ENCODE measurements around the gene EPHA5. TPM values are rescaled to one million over a fixed set of nuclear protein-coding genes. Genes with fewer than 3 reads are reported as not detected.

The EPHA5 gene
- total RNA-seq, 1 experiment from 2014 or later = 0.04 TPM

- TF ChIP-seq KAT7 (CRISPR knock-in tag; IDR thresholded peaks at IDR 0.05; ENCODE audit: borderline replicate concordance) = no peak
- TF ChIP-seq USF1 (CRISPR knock-in tag; IDR thresholded peaks at IDR 0.05) = no peak
- TF ChIP-seq ESRRA (CRISPR knock-in tag; IDR thresholded peaks at IDR 0.05; ENCODE audit: borderline replicate concordance) = no peak
- no peak for TF ChIP-seq MLX (CRISPR knock-in tag; IDR thresholded peaks at IDR 0.05)
- TF ChIP-seq FOXP1 (CRISPR knock-in tag; IDR thresholded peaks at IDR 0.05; ENCODE audit: borderline replicate concordance) = no peak
- TF ChIP-seq NFE2L1 (CRISPR knock-in tag; IDR thresholded peaks at IDR 0.05) = no peak
- TF ChIP-seq PREB (CRISPR knock-in tag; IDR thresholded peaks at IDR 0.05; ENCODE audit: borderline replicate concordance) = no peak
- no peak for TF ChIP-seq ZNF512 (CRISPR knock-in tag; IDR thresholded peaks at IDR 0.05; ENCODE audit: borderline replicate concordance)
- ChIA-PET POLR2A (no interaction called here), CTCF (no interaction called here)
- Mint-ChIP-seq H3K4me3 (no peak overlapping the region), H3K36me3 (no peaks in the 10 kb centered on the region), H3K27ac (no peak overlapping the region), H3K9me3 (no peaks in the 10 kb centered on the region), H3K4me1 (no peaks in the 10 kb centered on the region), H3K27me3 (ENCODE audit: low read depth) (no peaks in the 10 kb centered on the region)
- ATAC-seq = no peak
- no peak for DNase-seq (ENCODE audit: low spot score)
Measured at GRCh38 chr4:65340382-65341109, 329.7 kb downstream of the EPHA5 start.

- ChIA-PET CTCF (no interaction called here), POLR2A (no interaction called here)
- Mint-ChIP-seq H3K4me3 (no peak overlapping the region), H3K36me3 (no peaks in the 10 kb centered on the region), H3K27ac (no peak overlapping the region), H3K27me3 (ENCODE audit: low read depth) (no peaks in the 10 kb centered on the region), H3K9me3 (no peaks in the 10 kb centered on the region), H3K4me1 (no peaks in the 10 kb centered on the region)
- DNase-seq (ENCODE audit: low spot score) (no peak), ATAC-seq (no peak)
- TF ChIP-seq ZNF532 (CRISPR knock-in tag; IDR thresholded peaks at IDR 0.05; ENCODE audit: borderline replicate concordance) = no peak
- no peak for TF ChIP-seq ATF3 (CRISPR knock-in tag; conservative IDR thresholded peaks at IDR 0.05)
Measured at GRCh38 chr4:65337371-65337770, 332.9 kb downstream of the EPHA5 start.

GRCh38 chr4:65336465-65336864 is 333.8 kb downstream of the EPHA5 start:
- no peak overlapping the region for H3K27ac Mint-ChIP-seq
- DNase-seq (ENCODE audit: low spot score) (no peak), ATAC-seq (no peak)
- no peaks in the 10 kb centered on the region for H3K27me3 Mint-ChIP-seq (ENCODE audit: low read depth)
- no peak overlapping the region for H3K4me3 Mint-ChIP-seq
- H3K4me1 Mint-ChIP-seq = no peaks in the 10 kb centered on the region
- H3K9me3 Mint-ChIP-seq = no peaks in the 10 kb centered on the region
- TF ChIP-seq STAT6 (CRISPR knock-in tag; conservative IDR thresholded peaks at IDR 0.05; ENCODE audit: low read depth) = no peak
- TF ChIP-seq OVOL2 (CRISPR knock-in tag; IDR thresholded peaks at IDR 0.05; ENCODE audit: borderline replicate concordance) = no peak
- ChIA-PET POLR2A (no interaction called here), CTCF (no interaction called here)
- H3K36me3 Mint-ChIP-seq = no peaks in the 10 kb centered on the region

Measured in WTC11 (cell line).